K562 (cell line): Measurements from ENCODE around the gene PSORS1C2. TPM values are rescaled to one million over a fixed set of nuclear protein-coding genes. Genes with fewer than 3 reads are reported as not detected.

Source experiments
- BRCA1 ChIP-seq, 2 experiments: fragments of 450-650 bp in 1 of 2; sonication (generic) in 1 of 2; formaldehyde crosslinking in 1 of 2; IDR thresholded peaks; 2 replicates each; pipeline versions ENCODE4 v1.5.0 to v1.6.1; 2017 to 2020; ENCODE audit warnings: mild to moderate bottlenecking in 1 of 2, missing genetic modification reagents in 1 of 2
- FOXK2 ChIP-seq, 2 experiments: fragments of 450-650 bp; IDR thresholded peaks in 1 of 2; conservative IDR thresholded peaks in 1 of 2; 2 replicates each; pipeline ENCODE4 v1.6.1; 2016; ENCODE audit warnings: low read depth in 2 of 2, mild to moderate bottlenecking in 1 of 2
- MYBL2 ChIP-seq, 2 experiments: fragments of 450-650 bp in 1 of 2; sonication (generic) in 1 of 2; formaldehyde crosslinking in 1 of 2; IDR thresholded peaks; 2 replicates each; pipeline versions ENCODE4 v1.6.1 to v1.8.1; 2017 to 2022; ENCODE audit warnings: borderline replicate concordance in 1 of 2, inconsistent platforms in 1 of 2, low read depth in 1 of 2, mild to moderate bottlenecking in 1 of 2, missing genetic modification reagents in 1 of 2, moderate library complexity in 1 of 2
- OTX1 ChIP-seq: fragments of 450-650 bp; formaldehyde crosslinking; IDR thresholded peaks from 2 replicates; pipeline ENCODE4 v1.4.0; 2022; ENCODE audit warnings: mild to moderate bottlenecking
- PHF8 ChIP-seq: fragments of 200-600 bp; sonication (generic); IDR thresholded peaks from 2 replicates; pipeline ENCODE4 v1.6.1; 2012; ENCODE audit warnings: mixed run types, mild to moderate bottlenecking, inconsistent platforms, low read length, moderate library complexity, borderline replicate concordance
- PHTF2 ChIP-seq: fragments of 250-450 bp; sonication (Bioruptor Pico); IDR thresholded peaks from 2 replicates; pipeline ENCODE4 v1.5.0; 2021; ENCODE audit warnings: mild to moderate bottlenecking
- RFX5 ChIP-seq: IDR thresholded peaks from 2 replicates; pipeline ENCODE4 v1.6.1; 2011; ENCODE audit warnings: low read depth, mild to moderate bottlenecking, improper control_type of control experiment, low read length
- RNF219 ChIP-seq: fragments of 250-450 bp; sonication (Bioruptor Pico); IDR thresholded peaks from 2 replicates; pipeline ENCODE4 v1.5.0; 2022; ENCODE audit warnings: mild to moderate bottlenecking
- ZBTB11 ChIP-seq, 3 experiments: fragments of 200-800 bp in 1 of 3; fragments of 250-450 bp in 1 of 3; fragments of 450-650 bp in 1 of 3; sonication (Bioruptor Pico) in 1 of 3; sonication (Bioruptor generic) in 1 of 3; formaldehyde crosslinking in 1 of 3; IDR thresholded peaks; 2 replicates each; pipeline versions ENCODE4 v1.6.1 to v1.8.0; 2016 to 2022; ENCODE audit warnings: mild to moderate bottlenecking in 2 of 3, missing genetic modification characterization in 2 of 3, missing compliant biosample characterization in 1 of 3, moderate library complexity in 1 of 3
- ZMIZ1 ChIP-seq, 2 experiments: fragments of 150-350 bp in 1 of 2; IDR thresholded peaks; 2 replicates each; pipeline ENCODE4 v1.6.1; 2012 to 2016; ENCODE audit warnings: low read depth in 2 of 2, low read length in 2 of 2, mild to moderate bottlenecking in 1 of 2, moderate library complexity in 1 of 2
- polyA plus RNA-seq, 8 experiments: library from polyadenylated mRNA; depleted of rRNA in 4 of 8; stranded (reverse) in 5 of 8; unstranded in 3 of 8; fragments of >200 nt; fragmentation: Nextera tagmentation in 2 of 8; fragmentation: Illumina TruSeq in 1 of 8; extraction: Ambion mirVana in 2 of 8; extraction: Trizol in 1 of 8; gene quantifications; 2 replicates each; pipeline versions ENCODE4 v1.2.1 to v1.2.3, GENCODE V29; 2011 to 2014; ENCODE audit warnings: inconsistent platforms in 1 of 8, missing spikeins in 1 of 8
- total RNA-seq, 7 experiments: library from RNA; depleted of rRNA in 6 of 7; stranded (reverse); fragments of >200 nt in 6 of 7; fragmentation: Illumina TruSeq in 2 of 7; extraction: Trizol in 2 of 7; gene quantifications; 2 replicates each; pipeline versions ENCODE4 v1.2.1 to v1.2.3, GENCODE V29; 2011 to 2021; ENCODE audit warnings: low replicate concordance in 1 of 7
- TF ChIP-seq, protein P1 (sequence below): fragments of 450-650 bp; formaldehyde crosslinking; conservative IDR thresholded peaks from 2 replicates; pipeline ENCODE4 v1.4.0; 2022; ENCODE audit warnings: mild to moderate bottlenecking, missing genetic modification characterization
- TF ChIP-seq, protein P2 (sequence below): sonication (generic); formaldehyde crosslinking; IDR thresholded peaks from 2 replicates; pipeline ENCODE4 v1.8.1; 2022; ENCODE audit warnings: missing genetic modification reagents

PSORS1C2 gene
- total and polyA plus RNA-seq, 9 of the 15 experiments (the other 6 are each of a cell fraction or from before 2014, with no cell fraction given), result not detected

DNA sequence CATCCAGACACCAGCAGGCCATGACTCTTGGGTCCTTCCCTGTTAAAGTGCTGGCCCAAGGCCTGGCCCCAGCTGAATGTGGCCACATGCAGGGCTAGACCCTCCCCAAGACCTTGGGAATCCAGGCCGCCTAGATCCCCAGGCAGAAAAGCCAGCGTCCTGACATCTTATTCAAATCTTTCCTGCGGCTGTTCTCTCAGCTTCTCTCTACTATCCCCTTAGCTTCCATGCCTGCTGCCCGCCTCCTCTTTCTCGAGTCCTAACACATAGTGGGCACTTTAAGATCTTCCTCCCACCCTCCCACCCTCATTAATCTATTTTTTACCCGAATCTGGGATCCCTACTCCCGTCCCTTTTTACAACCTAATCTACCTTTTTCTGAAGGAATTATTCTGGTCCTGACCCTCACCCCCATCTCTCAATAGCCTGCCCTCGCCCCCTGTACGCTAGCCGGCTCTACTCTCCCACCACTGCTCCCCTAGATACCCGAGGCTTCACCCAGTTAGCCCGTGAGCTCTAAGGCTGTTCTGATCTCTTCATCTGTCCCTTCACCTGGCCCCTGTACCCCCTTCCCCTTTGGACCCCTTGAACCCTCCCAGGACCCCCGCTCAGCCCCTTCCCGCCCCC lies 18.8 kb upstream of the PSORS1C2 start, which contains the start of gene CCHCR1 (continued):
- TF ChIP-seq, protein P1, sequence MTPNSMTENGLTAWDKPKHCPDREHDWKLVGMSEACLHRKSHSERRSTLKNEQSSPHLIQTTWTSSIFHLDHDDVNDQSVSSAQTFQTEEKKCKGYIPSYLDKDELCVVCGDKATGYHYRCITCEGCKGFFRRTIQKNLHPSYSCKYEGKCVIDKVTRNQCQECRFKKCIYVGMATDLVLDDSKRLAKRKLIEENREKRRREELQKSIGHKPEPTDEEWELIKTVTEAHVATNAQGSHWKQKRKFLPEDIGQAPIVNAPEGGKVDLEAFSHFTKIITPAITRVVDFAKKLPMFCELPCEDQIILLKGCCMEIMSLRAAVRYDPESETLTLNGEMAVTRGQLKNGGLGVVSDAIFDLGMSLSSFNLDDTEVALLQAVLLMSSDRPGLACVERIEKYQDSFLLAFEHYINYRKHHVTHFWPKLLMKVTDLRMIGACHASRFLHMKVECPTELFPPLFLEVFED (CRISPR knock-in tag), result 0 out of 2 replicates have a peak, but pooled peaks have one; percentile 63
- TF ChIP-seq FOXK2 (conservative IDR thresholded peaks at IDR 0.05 in 1 of 2, IDR thresholded peaks at IDR 0.05 in 1 of 2; ENCODE audit: low read depth in 2 of 2) (no peak), BRCA1 (IDR thresholded peaks at IDR 0.05) (no peak), BRCA1 (CRISPR knock-in tag; IDR thresholded peaks at IDR 0.05) (no peak), MYBL2 (IDR thresholded peaks at IDR 0.05; ENCODE audit: low read depth) (no peak), MYBL2 (CRISPR knock-in tag; IDR thresholded peaks at IDR 0.05; ENCODE audit: borderline replicate concordance) (no peak), ZMIZ1 (IDR thresholded peaks at IDR 0.05; ENCODE audit: low read depth in 2 of 2, low read length in 2 of 2) (no peak), PHF8 (peak; percentile 50; the same call in 1 of the 2 replicates), RNF219 (no peak), PHTF2 (CRISPR knock-in tag) (no peak), ZBTB11 (CRISPR knock-in tag; IDR thresholded peaks at IDR 0.05) (no peak), OTX1 (CRISPR knock-in tag) (0 out of 2 replicates have a peak, but pooled peaks have one; percentile 71), RFX5 (no peak)
- TF ChIP-seq, protein P2, sequence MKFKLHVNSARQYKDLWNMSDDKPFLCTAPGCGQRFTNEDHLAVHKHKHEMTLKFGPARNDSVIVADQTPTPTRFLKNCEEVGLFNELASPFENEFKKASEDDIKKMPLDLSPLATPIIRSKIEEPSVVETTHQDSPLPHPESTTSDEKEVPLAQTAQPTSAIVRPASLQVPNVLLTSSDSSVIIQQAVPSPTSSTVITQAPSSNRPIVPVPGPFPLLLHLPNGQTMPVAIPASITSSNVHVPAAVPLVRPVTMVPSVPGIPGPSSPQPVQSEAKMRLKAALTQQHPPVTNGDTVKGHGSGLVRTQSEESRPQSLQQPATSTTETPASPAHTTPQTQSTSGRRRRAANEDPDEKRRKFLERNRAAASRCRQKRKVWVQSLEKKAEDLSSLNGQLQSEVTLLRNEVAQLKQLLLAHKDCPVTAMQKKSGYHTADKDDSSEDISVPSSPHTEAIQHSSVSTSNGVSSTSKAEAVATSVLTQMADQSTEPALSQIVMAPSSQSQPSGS (CRISPR knock-in tag), result no peak
